CD14-positive monocyte (primary cell): Measurements from ENCODE around the gene PAXIP1. TPM values are rescaled to one million over a fixed set of nuclear protein-coding genes. Genes with fewer than 3 reads are reported as not detected.

Source experiments
- DNase-seq, 3 donors: peaks; one replicate each; pipeline ENCODE4 v3.0.0-alpha.2; 2011 to 2022
- H2AFZ ChIP-seq: 2 replicates; pipeline ENCODE4 v1.6.0; 2012; ENCODE audit warnings: mild to moderate bottlenecking, low read depth, low read length, inconsistent platforms; ENCODE audit not compliant: insufficient read depth, poor library complexity, severe bottlenecking
- H3K27ac ChIP-seq, 2 donors: 1 replicate in 1 of 2; 2 replicates in 1 of 2; pipeline ENCODE4 v1.5.1; 2012 to 2013; ENCODE audit warnings: low read length in 2 of 2, control low read depth in 1 of 2, inconsistent platforms in 1 of 2, low read depth in 1 of 2, mild to moderate bottlenecking in 1 of 2
- H3K27me3 ChIP-seq, 2 donors: one replicate each; pipeline versions ENCODE4 v1.6.0 to v1.6.1; 2011 to 2013; ENCODE audit warnings: low read length in 2 of 2; ENCODE audit not compliant: control insufficient read depth in 2 of 2, insufficient read depth in 2 of 2
- H3K36me3 ChIP-seq, 2 donors: replicated peaks in 1 of 2; 1 replicate in 1 of 2; 2 replicates in 1 of 2; pipeline versions ENCODE4 v1.5.1 to v1.6.1; 2012 to 2013; ENCODE audit warnings: low read length in 2 of 2, control low read depth in 1 of 2, inconsistent platforms in 1 of 2, mild to moderate bottlenecking in 1 of 2; ENCODE audit not compliant: insufficient read depth in 2 of 2, control insufficient read depth in 1 of 2
- H3K4me1 ChIP-seq, 2 donors: 1 replicate in 1 of 2; 2 replicates in 1 of 2; pipeline versions ENCODE4 v1.5.1 to v1.6.1; 2012 to 2013; ENCODE audit warnings: low read length in 2 of 2, control low read depth in 1 of 2, inconsistent platforms in 1 of 2, mild to moderate bottlenecking in 1 of 2, moderate library complexity in 1 of 2; ENCODE audit not compliant: insufficient read depth in 2 of 2, control insufficient read depth in 1 of 2
- H3K4me2 ChIP-seq: replicated peaks from 2 replicates; pipeline ENCODE3; 2012; ENCODE audit warnings: low read length, moderate library complexity, mild to moderate bottlenecking; ENCODE audit not compliant: poor library complexity, severe bottlenecking; ENCODE audit errors: extremely low read depth
- H3K4me3 ChIP-seq, 3 experiments: fragments of 200-600 bp in 1 of 3; sonication (generic) in 1 of 3; replicated peaks in 1 of 3; 1 replicate in 2 of 3; 2 replicates in 1 of 3; pipeline ENCODE4 v1.5.1; 2011 to 2013; ENCODE audit warnings: low read length in 3 of 3, mild to moderate bottlenecking in 3 of 3, control low read depth in 2 of 3, low read depth in 2 of 3, inconsistent platforms in 1 of 3, moderate library complexity in 1 of 3
- H3K79me2 ChIP-seq: 2 replicates; pipeline ENCODE4 v1.6.0; 2012; ENCODE audit warnings: mild to moderate bottlenecking, control low read depth, inconsistent platforms, low read length, moderate library complexity; ENCODE audit not compliant: insufficient read depth
- H3K9ac ChIP-seq: 2 replicates; pipeline ENCODE4 v1.6.0; 2017; ENCODE audit warnings: low read length, mild to moderate bottlenecking; ENCODE audit not compliant: insufficient read depth, poor library complexity, severe bottlenecking
- H3K9me3 ChIP-seq, 2 donors: replicated peaks in 1 of 2; 1 replicate in 1 of 2; 2 replicates in 1 of 2; pipeline versions ENCODE4 v1.5.1 to v1.6.1; 2012 to 2013; ENCODE audit warnings: low read length in 2 of 2, control low read depth in 1 of 2; ENCODE audit not compliant: control insufficient read depth in 1 of 2, insufficient read depth in 1 of 2
- H4K20me1 ChIP-seq: 2 replicates; pipeline ENCODE4 v1.6.0; 2012; ENCODE audit warnings: mild to moderate bottlenecking, low read length, control low read depth, moderate library complexity; ENCODE audit not compliant: insufficient read depth
- H3K27ac Mint-ChIP-seq, 7 donors: one replicate each; pipeline ENCODE4 v1.8.0; 2020; ENCODE audit warnings: mild to moderate bottlenecking in 7 of 7, mixed read lengths in 7 of 7, moderate library complexity in 6 of 7, inconsistent platforms in 2 of 7
- H3K27me3 Mint-ChIP-seq, 3 donors: one replicate each; pipeline ENCODE4 v1.8.0; 2021 to 2022; ENCODE audit warnings: low read depth in 3 of 3, mild to moderate bottlenecking in 3 of 3, mixed read lengths in 3 of 3, moderate library complexity in 3 of 3, inconsistent platforms in 1 of 3
- H3K36me3 Mint-ChIP-seq, 2 donors: one replicate each; pipeline ENCODE4 v1.8.0; 2020; ENCODE audit warnings: mixed read lengths in 2 of 2, inconsistent platforms in 1 of 2, mild to moderate bottlenecking in 1 of 2
- H3K4me1 Mint-ChIP-seq: one replicate; pipeline ENCODE4 v1.8.0; 2020; ENCODE audit warnings: mild to moderate bottlenecking, mixed read lengths
- H3K4me3 Mint-ChIP-seq, 2 donors: one replicate each; pipeline ENCODE4 v1.8.0; 2020; ENCODE audit warnings: mild to moderate bottlenecking in 2 of 2, mixed read lengths in 2 of 2, moderate library complexity in 1 of 2
- H3K9me3 Mint-ChIP-seq, 7 donors: one replicate each; pipeline ENCODE4 v1.8.0; 2020 to 2022; ENCODE audit warnings: mixed read lengths in 7 of 7, mild to moderate bottlenecking in 6 of 7, moderate library complexity in 6 of 7, inconsistent platforms in 2 of 7
- CTCF ChIP-seq: fragments of 200-600 bp; IDR thresholded peaks from one replicate; pipeline ENCODE4 v1.8.0; 2022; ENCODE audit warnings: antibody characterized with exemption, mild to moderate bottlenecking
- WGBS: methylation state at CpG from one replicate; pipeline ENCODE4 v1.1.5; 2013; ENCODE audit warnings: missing lambda C conversion rate; ENCODE audit not compliant: insufficient coverage; 5-methylcytosine and 5-hydroxymethylcytosine counted together
- intact Hi-C, 2 donors: fragments of 100-400 bp; cut with micrococcal nuclease; formaldehyde crosslinking; loops; one replicate each; pipeline versions ENCODE4 v1.15.0 to v1.15.1; 2023
- polyA plus RNA-seq, 3 donors: library from polyadenylated mRNA; depleted of rRNA in 1 of 3; unstranded in 2 of 3; stranded (reverse) in 1 of 3; fragments of 300-500 nt in 2 of 3; fragments of >200 nt in 1 of 3; fragmentation: Illumina TruSeq in 2 of 3; gene quantifications; 1 replicate in 2 of 3; 2 replicates in 1 of 3; pipeline ENCODE4 v1.2.3, GENCODE V29; 2012 to 2021

The PAXIP1 gene
- polyA plus RNA-seq, 3 donors: 0.44 to 8.4 (median 0.58) TPM

- H3K27ac ChIP-seq: no peak overlapping the region
- Mint-ChIP-seq H3K27me3 (no peaks in the 10 kb centered on the region), H3K9me3 (no peaks in the 10 kb centered on the region), H3K4me1 (no peaks in the 10 kb centered on the region), H3K36me3 (peaks cover 69 to 86% of the 10 kb centered on the region in 2 donors), H3K4me3 (no peak overlapping the region), H3K27ac (peak overlapping the region in 3 of 7 donors; percentile 27 to 64 (median 55))
- no peaks in the 10 kb centered on the region for H3K4me1 ChIP-seq
- intact Hi-C loops: loop anchor here in 1 of 2 donors (2.0 kb wide), 1 partner anchor 26 kb away; no protein-coding TSS in a partner anchor
- TF ChIP-seq CTCF: peak; percentile 81
- H3K27me3 ChIP-seq: no peaks in the 10 kb centered on the region
- no peaks in the 10 kb centered on the region for H3K79me2 ChIP-seq
- no peak overlapping the region for H3K9ac ChIP-seq
- DNase-seq: peak; percentile 33 to 65 (median 60)
- no peaks in the 10 kb centered on the region for H3K9me3 ChIP-seq
- no peak overlapping the region for H2AFZ ChIP-seq
- H3K36me3 ChIP-seq: peaks cover 66 to 93% of the 10 kb centered on the region in 2 donors
- H4K20me1 ChIP-seq: no peaks in the 10 kb centered on the region
- WGBS: 86% methylated on average over 7 of the region's 9 CpGs
- no peak overlapping the region for H3K4me2 ChIP-seq
- no peak overlapping the region for H3K4me3 ChIP-seq
Measured at GRCh38 chr7:154953006-154953684, 49.8 kb downstream of the PAXIP1 start.

GRCh38 chr7:154950960-154951359 lies 52.0 kb downstream of the PAXIP1 start:
- Histone ChIP-seq H3K9me3 (no peaks in the 10 kb centered on the region), H4K20me1 (no peaks in the 10 kb centered on the region), H3K27ac (no peak overlapping the region), H3K4me3 (no peak overlapping the region), H3K79me2 (no peaks in the 10 kb centered on the region), H3K4me2 (no peak overlapping the region), H3K27me3 (no peaks in the 10 kb centered on the region), H3K9ac (no peak overlapping the region), H2AFZ (no peak overlapping the region), H3K36me3 (peaks cover 72 to 96% of the 10 kb centered on the region in 2 donors), H3K4me1 (no peaks in the 10 kb centered on the region)
- no peak for TF ChIP-seq CTCF
- intact Hi-C loops: no loop called here
- no peaks in the 10 kb centered on the region for H3K27me3 Mint-ChIP-seq
- DNase-seq: no peak
- no peak overlapping the region for H3K4me3 Mint-ChIP-seq
- 100% methylated on average over 2 of the region's 2 CpGs for WGBS
- H3K9me3 Mint-ChIP-seq: no peaks in the 10 kb centered on the region
- H3K27ac Mint-ChIP-seq: peak overlapping the region in 1 of 7 donors; percentile 52
- no peaks in the 10 kb centered on the region for H3K4me1 Mint-ChIP-seq
- peaks cover 71 to 87% of the 10 kb centered on the region in 2 donors for H3K36me3 Mint-ChIP-seq
